ENCODE results near the gene OR6B2. TPM values are rescaled to one million over a fixed set of nuclear protein-coding genes. Genes with fewer than 3 reads are reported as not detected.

The OR6B2 gene
- total RNA-seq, 3 donors from 2014 or later (not counting 1 experiment from before 2014, with no cell fraction given) = not detected

DNA sequence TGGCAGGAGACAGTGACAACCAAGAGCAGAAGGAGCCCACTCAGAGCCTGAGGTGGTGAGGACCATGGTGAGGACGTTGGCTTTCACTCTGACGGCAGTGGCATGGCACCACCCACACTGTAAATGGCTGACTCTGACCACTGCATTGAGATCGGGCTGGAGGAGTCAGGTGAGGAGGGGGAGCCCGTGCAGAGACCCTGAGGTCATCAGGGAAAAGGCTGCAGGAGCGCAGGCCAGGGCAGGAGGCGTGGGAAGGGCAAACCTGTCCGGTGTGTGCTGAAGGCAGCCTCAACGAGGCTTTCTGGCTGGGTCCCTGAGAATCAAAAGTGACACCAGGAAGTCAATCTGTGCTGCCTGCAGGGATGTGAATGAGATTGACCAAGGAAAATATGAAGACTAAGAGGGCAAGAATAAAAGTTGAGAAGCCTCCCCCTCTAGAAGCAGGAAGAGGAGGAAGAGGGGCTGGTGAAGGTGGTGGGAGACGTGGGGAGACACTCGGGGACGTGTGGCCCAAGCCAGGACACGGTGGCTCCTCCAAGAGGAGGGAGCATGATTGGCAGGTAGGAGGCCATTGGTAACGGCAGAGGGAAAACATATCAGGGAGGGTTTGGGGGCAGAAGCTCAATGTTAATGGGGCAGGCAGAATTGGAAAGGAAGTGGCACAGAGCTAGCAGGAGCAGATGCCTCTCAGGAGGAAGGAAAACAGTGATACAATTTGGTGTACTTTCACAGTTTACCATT, 25.1 kb upstream of the OR6B2 start:
- H3K27ac ChIP-seq (ENCODE audit: low read length) = no peak overlapping the region
- H3K27me3 ChIP-seq (ENCODE audit: control insufficient read depth, insufficient read depth, low read length) = no peaks in the 10 kb centered on the region
- no peak overlapping the region for H3K4me3 Mint-ChIP-seq
- H3K27me3 Mint-ChIP-seq (ENCODE audit: low read depth in 2 of 2) = peaks cover 27 to 42% of the 10 kb centered on the region in 2 donors
- DNase-seq = no peak
- H3K27ac Mint-ChIP-seq = no peak overlapping the region
- no peaks in the 10 kb centered on the region for H3K4me1 ChIP-seq (ENCODE audit: control insufficient read depth, insufficient read depth, low read length)
- no peaks in the 10 kb centered on the region for H3K36me3 ChIP-seq (ENCODE audit: control insufficient read depth, insufficient read depth, low read length)
- intact Hi-C loops (cut with micrococcal nuclease) = no loop called here
- no peak for ATAC-seq
- WGBS (ENCODE audit: insufficient coverage) = 51% methylated on average over 13 of the region's 13 CpGs
- H3K9me3 ChIP-seq (ENCODE audit: control insufficient read depth, insufficient read depth, low read length) = no peaks in the 10 kb centered on the region
- no peaks in the 10 kb centered on the region for H3K36me3 Mint-ChIP-seq
- no peaks in the 10 kb centered on the region for H3K9me3 Mint-ChIP-seq
- peaks cover 0 to 4% of the 10 kb centered on the region in 2 donors for H3K4me1 Mint-ChIP-seq
- no peak for TF ChIP-seq CTCF (IDR thresholded peaks at IDR 0.05)
- H3K4me3 ChIP-seq (ENCODE audit: low read length) = no peak overlapping the region

DNA sequence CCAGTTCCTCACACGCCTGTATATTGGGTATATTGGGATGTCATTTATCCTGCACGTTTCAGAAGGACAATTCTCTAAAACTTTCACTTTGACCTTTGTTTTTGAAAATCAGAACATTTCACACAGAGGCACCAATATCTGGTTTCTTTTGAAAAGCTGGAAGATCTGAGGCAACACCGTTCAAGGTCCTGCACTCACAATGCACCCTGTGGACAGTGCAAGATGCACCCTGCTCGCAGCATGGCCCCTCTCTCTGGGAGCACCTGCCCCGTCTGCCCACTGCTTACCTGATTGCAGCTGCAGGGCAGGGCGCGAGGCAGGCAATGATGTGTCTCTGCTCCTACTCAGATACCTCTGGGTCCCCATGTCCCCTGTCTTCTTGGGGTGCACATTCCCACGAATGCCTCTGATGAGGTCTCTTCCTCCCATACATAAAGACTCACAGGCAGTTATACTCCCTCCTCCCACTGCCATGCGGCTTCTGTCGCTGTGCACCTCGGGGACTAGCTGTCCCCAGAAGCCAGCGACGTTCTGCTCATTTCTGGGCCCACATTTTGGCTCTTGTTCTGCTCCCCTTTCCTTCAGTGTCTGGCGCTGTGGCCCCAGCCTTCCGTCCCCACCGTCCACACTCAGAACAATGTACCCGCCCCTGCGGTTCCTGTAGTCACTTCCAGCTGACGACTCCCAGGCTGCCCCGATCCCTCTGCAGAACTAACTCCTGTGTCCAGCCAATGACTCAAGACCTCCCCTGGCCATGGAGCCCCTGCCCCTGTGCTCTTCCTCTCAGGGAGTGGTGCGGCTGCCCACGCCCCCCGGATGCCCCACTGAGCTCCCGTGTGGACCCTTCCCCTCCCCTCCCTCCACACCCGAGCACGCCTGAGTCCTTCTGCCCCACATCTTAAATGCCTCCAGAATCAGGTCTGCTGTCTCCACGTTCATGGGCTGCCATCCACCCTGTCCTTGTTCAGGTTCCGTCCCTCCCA, 23.2 kb upstream of the OR6B2 start, which contains the start of gene OR6B3:
TSS of gene OR6B3 (minus strand) at position 349 of the 983 bp plus-strand sequence.
- Histone ChIP-seq H3K9me3 (ENCODE audit: control insufficient read depth, insufficient read depth, low read length) (no peaks in the 10 kb centered on the region), H3K27me3 (ENCODE audit: control insufficient read depth, insufficient read depth, low read length) (no peaks in the 10 kb centered on the region), H3K4me1 (ENCODE audit: control insufficient read depth, insufficient read depth, low read length) (no peaks in the 10 kb centered on the region), H3K36me3 (ENCODE audit: control insufficient read depth, insufficient read depth, low read length) (no peaks in the 10 kb centered on the region), H3K27ac (ENCODE audit: low read length) (no peak within 1 kb of the TSS), H3K4me3 (ENCODE audit: low read length) (no peak within 1 kb of the TSS)
- ATAC-seq (no peak), DNase-seq (no peak)
- Mint-ChIP-seq H3K27me3 (ENCODE audit: low read depth in 2 of 2) (peaks cover 33 to 52% of the 10 kb centered on the region in 2 donors), H3K4me3 (no peak within 1 kb of the TSS), H3K9me3 (no peaks in the 10 kb centered on the region), H3K4me1 (peaks cover 0 to 4% of the 10 kb centered on the region in 2 donors), H3K36me3 (no peaks in the 10 kb centered on the region), H3K27ac (no peak within 1 kb of the TSS)
- intact Hi-C loops (cut with micrococcal nuclease) = no loop called here
- 58% methylated on average over 27 of the region's 28 CpGs for WGBS (ENCODE audit: insufficient coverage)
- TF ChIP-seq CTCF (IDR thresholded peaks at IDR 0.05) = no peak

GRCh38 chr2:240052524-240052923, 22.3 kb upstream of the OR6B2 start:
- DNase-seq = no peak
- no peak for TF ChIP-seq CTCF (IDR thresholded peaks at IDR 0.05)
- H3K27me3 Mint-ChIP-seq (ENCODE audit: low read depth in 2 of 2) = peaks cover 36 to 50% of the 10 kb centered on the region in 2 donors
- intact Hi-C loops (cut with micrococcal nuclease) = no loop called here
- no peaks in the 10 kb centered on the region for H3K36me3 ChIP-seq (ENCODE audit: control insufficient read depth, insufficient read depth, low read length)
- H3K27ac ChIP-seq (ENCODE audit: low read length) = no peak overlapping the region
- H3K27me3 ChIP-seq (ENCODE audit: control insufficient read depth, insufficient read depth, low read length) = no peaks in the 10 kb centered on the region
- H3K4me1 ChIP-seq (ENCODE audit: control insufficient read depth, insufficient read depth, low read length) = no peaks in the 10 kb centered on the region
- H3K4me1 Mint-ChIP-seq = peaks cover 0 to 4% of the 10 kb centered on the region in 2 donors
- H3K27ac Mint-ChIP-seq = no peak overlapping the region
- no peaks in the 10 kb centered on the region for H3K36me3 Mint-ChIP-seq
- no peak overlapping the region for H3K4me3 Mint-ChIP-seq
- 86% methylated on average over 12 of the region's 12 CpGs for WGBS (ENCODE audit: insufficient coverage)
- no peaks in the 10 kb centered on the region for H3K9me3 Mint-ChIP-seq
- H3K9me3 ChIP-seq (ENCODE audit: control insufficient read depth, insufficient read depth, low read length) = no peaks in the 10 kb centered on the region
- H3K4me3 ChIP-seq (ENCODE audit: low read length) = no peak overlapping the region
- ATAC-seq = no peak

All from natural killer cell (primary cell).